GM18870 (cell line): ENCODE results near the gene CERCAM.

Source experiments
- ATAC-seq: cut with Tn5 transposase; IDR thresholded peaks from one replicate; pipeline ENCODE4 v1.9.1; 2021; ENCODE audit warnings: moderate library complexity; ENCODE audit not compliant: unreplicated experiment

Gene CERCAM

GRCh38 chr9:128454991-128455390 lies 34.3 kb downstream of the CERCAM start:
- ATAC-seq, result no peak

GRCh38 chr9:128455849-128456612 lies 35.4 kb downstream of the CERCAM start, which contains the start of gene ODF2:
Gene ODF2 (plus strand): TSS chr9:128456006. CDS start chr9:128456092, 86 bp downstream.
- ATAC-seq, result peak; percentile 76

- peak; percentile 43 for ATAC-seq
Measured at GRCh38 chr9:128456613-128457061, 36.0 kb downstream of the CERCAM start.

- no peak for ATAC-seq
Measured at GRCh38 chr9:128457207-128457606, 36.5 kb downstream of the CERCAM start.

- no peak for ATAC-seq
Measured at GRCh38 chr9:128459011-128459410, 38.4 kb downstream of the CERCAM start.

GRCh38 chr9:128469070-128469469 lies 48.4 kb downstream of the CERCAM start:
- no peak for ATAC-seq

- no peak for ATAC-seq
Measured at GRCh38 chr9:128470560-128470959, 49.9 kb downstream of the CERCAM start.

- no peak for ATAC-seq
Measured at GRCh38 chr9:128473104-128473503, 52.4 kb downstream of the CERCAM start.

GRCh38 chr9:128475867-128476266 lies 55.2 kb downstream of the CERCAM start:
- ATAC-seq, result no peak

GRCh38 chr9:128479262-128479661 lies 58.6 kb downstream of the CERCAM start:
- ATAC-seq, result no peak

- ATAC-seq, result no peak
Measured at GRCh38 chr9:128481561-128481960, 60.9 kb downstream of the CERCAM start.

- no peak for ATAC-seq
Measured at GRCh38 chr9:128482186-128482585, 61.5 kb downstream of the CERCAM start.

- no peak for ATAC-seq
Measured at GRCh38 chr9:128484686-128485413, 64.2 kb downstream of the CERCAM start.

- no peak for ATAC-seq
Measured at GRCh38 chr9:128485414-128485855, 64.8 kb downstream of the CERCAM start.

GRCh38 chr9:128486201-128486600 lies 65.5 kb downstream of the CERCAM start:
- no peak for ATAC-seq
